HEK293 (cell line): ENCODE measurements around the gene PGA5.

Experiments used
- BCL11A ChIP-seq: fragments of 450-650 bp; formaldehyde crosslinking; IDR thresholded peaks from 2 replicates; pipeline ENCODE4 v1.5.1; 2016; ENCODE audit warnings: low read depth, missing biosample characterization, missing genetic modification characterization
- GLIS2 ChIP-seq: fragments of 450-650 bp; formaldehyde crosslinking; IDR thresholded peaks from 2 replicates; pipeline ENCODE4 v1.5.1; 2016; ENCODE audit warnings: missing biosample characterization, missing genetic modification characterization
- HIC1 ChIP-seq: fragments of 450-650 bp; formaldehyde crosslinking; IDR thresholded peaks from 2 replicates; pipeline ENCODE4 v1.5.1; 2016; ENCODE audit warnings: missing biosample characterization, missing genetic modification characterization
- KLF16 ChIP-seq: fragments of 450-650 bp; formaldehyde crosslinking; IDR thresholded peaks from 2 replicates; pipeline ENCODE4 v1.5.1; 2017; ENCODE audit warnings: missing biosample characterization, missing genetic modification characterization
- KLF17 ChIP-seq: fragments of 450-650 bp; formaldehyde crosslinking; IDR thresholded peaks from 2 replicates; pipeline ENCODE4 v1.5.1; 2016; ENCODE audit warnings: missing biosample characterization, missing genetic modification characterization
- PBX3 ChIP-seq: sonication (generic); formaldehyde crosslinking; IDR thresholded peaks from 2 replicates; pipeline ENCODE4 v1.8.1; 2022; ENCODE audit warnings: mild to moderate bottlenecking, moderate library complexity, missing genetic modification reagents
- PRDM1 ChIP-seq: fragments of 450-650 bp; formaldehyde crosslinking; IDR thresholded peaks from 2 replicates; pipeline ENCODE4; 2016; ENCODE audit warnings: missing biosample characterization, missing genetic modification characterization
- ZBTB10 ChIP-seq: fragments of 450-650 bp; formaldehyde crosslinking; IDR thresholded peaks from 2 replicates; pipeline ENCODE4 v1.5.1; 2016; ENCODE audit warnings: missing biosample characterization, missing genetic modification characterization
- ZBTB11 ChIP-seq: fragments of 450-650 bp; formaldehyde crosslinking; conservative IDR thresholded peaks from 2 replicates; pipeline ENCODE4 v1.5.1; 2016; ENCODE audit warnings: low read depth, missing biosample characterization, missing genetic modification characterization
- ZFHX2 ChIP-seq: fragments of 450-650 bp; formaldehyde crosslinking; conservative IDR thresholded peaks from 2 replicates; pipeline ENCODE4 v1.5.1; 2016; ENCODE audit warnings: missing biosample characterization, missing genetic modification characterization
- ZFP37 ChIP-seq: fragments of 450-650 bp; formaldehyde crosslinking; IDR thresholded peaks from 2 replicates; pipeline ENCODE4 v1.5.1; 2016; ENCODE audit warnings: missing biosample characterization, missing genetic modification characterization
- ZNF157 ChIP-seq: fragments of 450-650 bp; formaldehyde crosslinking; IDR thresholded peaks from 2 replicates; pipeline ENCODE4 v1.5.1; 2016; ENCODE audit warnings: missing biosample characterization, missing genetic modification characterization
- ZNF248 ChIP-seq: fragments of 450-650 bp; formaldehyde crosslinking; IDR thresholded peaks from 2 replicates; pipeline ENCODE4 v1.5.1; 2017; ENCODE audit warnings: missing biosample characterization, missing genetic modification characterization
- ZNF398 ChIP-seq: fragments of 450-650 bp; formaldehyde crosslinking; IDR thresholded peaks from 2 replicates; pipeline ENCODE4 v1.5.1; 2017; ENCODE audit warnings: missing biosample characterization, missing genetic modification characterization
- ZNF501 ChIP-seq: fragments of 450-650 bp; formaldehyde crosslinking; IDR thresholded peaks from 2 replicates; pipeline ENCODE4 v1.5.1; 2016; ENCODE audit warnings: missing biosample characterization, missing genetic modification characterization
- ZNF518A ChIP-seq: fragments of 450-650 bp; formaldehyde crosslinking; conservative IDR thresholded peaks from 2 replicates; pipeline ENCODE4 v1.5.1; 2016; ENCODE audit warnings: low read depth, missing biosample characterization, missing genetic modification characterization
- ZNF777 ChIP-seq: fragments of 450-650 bp; formaldehyde crosslinking; IDR thresholded peaks from 2 replicates; pipeline ENCODE4 v1.5.1; 2017; ENCODE audit warnings: missing biosample characterization, missing genetic modification characterization, borderline replicate concordance

PGA5 gene

GRCh38 chr11:61293867-61294716 lies 53.1 kb downstream of the PGA5 start (continued):
- TF ChIP-seq ZNF518A (tag by site-specific recombination) (no peak), ZNF248 (tag by site-specific recombination) (no peak), GLIS2 (tag by site-specific recombination) (peak; percentile 93), PRDM1 (tag by site-specific recombination) (no peak; the same call in 1 of the 2 replicates), ZNF157 (tag by site-specific recombination) (no peak), ZNF777 (no peak), ZNF398 (peak; percentile 93), ZNF501 (tag by site-specific recombination) (0 out of 2 replicates have a peak, but pooled peaks have one; percentile 58), HIC1 (tag by site-specific recombination) (peak; percentile 83), KLF16 (peak; percentile 47; the same call in 1 of the 2 replicates), ZBTB10 (tag by site-specific recombination) (peak; percentile 52; the same call in 1 of the 2 replicates), ZFP37 (tag by site-specific recombination) (0 out of 2 replicates have a peak, but pooled peaks have one; percentile 58), ZBTB11 (tag by site-specific recombination) (no peak; the same call in 1 of the 2 replicates), PBX3 (peak; percentile 38; the same call in 1 of the 2 replicates), KLF17 (0 out of 2 replicates have a peak, but pooled peaks have one; percentile 16), BCL11A (tag by site-specific recombination) (peak; percentile 26; the same call in 1 of the 2 replicates), ZFHX2 (tag by site-specific recombination) (peak; percentile 79)
